BE2C (cell line): Measurements from ENCODE around the gene NCOA1.

ENCODE experiments used
- DNase-seq: peaks from one replicate; pipeline ENCODE4 v3.0.0-alpha.2; 2020
- H3K27me3 ChIP-seq: fragments of 250-450 bp; sonication (Bioruptor Pico); 2 replicates; pipeline ENCODE4 v1.5.1; 2020; ENCODE audit warnings: mild to moderate bottlenecking
- H3K36me3 ChIP-seq: fragments of 250-450 bp; sonication (Bioruptor Pico); 2 replicates; pipeline ENCODE4 v1.5.1; 2020; ENCODE audit warnings: mild to moderate bottlenecking
- H3K4me1 ChIP-seq: fragments of 250-450 bp; sonication (Bioruptor Pico); 2 replicates; pipeline ENCODE4 v1.5.1; 2020
- H3K4me3 ChIP-seq: 2 replicates; pipeline ENCODE4 v1.5.1; 2011; ENCODE audit warnings: low read depth, low read length
- H3K9me3 ChIP-seq: fragments of 250-450 bp; sonication (Bioruptor Pico); 2 replicates; pipeline ENCODE4 v1.5.1; 2020
- CTCF ChIP-seq: IDR thresholded peaks from 2 replicates; pipeline ENCODE4 v1.5.1; 2012; ENCODE audit warnings: mild to moderate bottlenecking, low read depth, low read length

The NCOA1 gene

DNA sequence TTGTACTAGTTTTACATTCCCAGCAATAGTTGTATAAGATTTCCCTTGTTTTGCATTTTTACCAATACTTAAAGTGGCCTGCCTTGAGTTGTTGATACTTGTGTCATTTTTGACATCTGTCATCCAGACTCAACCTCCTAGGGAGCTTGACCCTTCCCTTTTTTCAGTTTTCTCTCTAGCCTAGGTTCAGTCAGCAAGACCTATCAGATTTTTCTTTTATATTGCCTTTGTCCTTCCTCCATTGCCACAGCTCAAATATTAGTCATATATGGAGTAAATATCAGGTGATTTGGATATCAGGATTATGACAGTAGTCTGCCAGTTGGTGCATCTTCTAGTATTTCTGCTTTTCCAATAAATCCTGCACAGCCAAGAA, 315.6 kb downstream of the NCOA1 start:
- Histone ChIP-seq H3K9me3 (no peaks in the 10 kb centered on the region), H3K4me1 (no peaks in the 10 kb centered on the region), H3K36me3 (peaks cover 24% of the 10 kb centered on the region), H3K4me3 (no peak overlapping the region), H3K27me3 (no peaks in the 10 kb centered on the region)
- TF ChIP-seq CTCF, result no peak
- DNase-seq, result no peak

DNA sequence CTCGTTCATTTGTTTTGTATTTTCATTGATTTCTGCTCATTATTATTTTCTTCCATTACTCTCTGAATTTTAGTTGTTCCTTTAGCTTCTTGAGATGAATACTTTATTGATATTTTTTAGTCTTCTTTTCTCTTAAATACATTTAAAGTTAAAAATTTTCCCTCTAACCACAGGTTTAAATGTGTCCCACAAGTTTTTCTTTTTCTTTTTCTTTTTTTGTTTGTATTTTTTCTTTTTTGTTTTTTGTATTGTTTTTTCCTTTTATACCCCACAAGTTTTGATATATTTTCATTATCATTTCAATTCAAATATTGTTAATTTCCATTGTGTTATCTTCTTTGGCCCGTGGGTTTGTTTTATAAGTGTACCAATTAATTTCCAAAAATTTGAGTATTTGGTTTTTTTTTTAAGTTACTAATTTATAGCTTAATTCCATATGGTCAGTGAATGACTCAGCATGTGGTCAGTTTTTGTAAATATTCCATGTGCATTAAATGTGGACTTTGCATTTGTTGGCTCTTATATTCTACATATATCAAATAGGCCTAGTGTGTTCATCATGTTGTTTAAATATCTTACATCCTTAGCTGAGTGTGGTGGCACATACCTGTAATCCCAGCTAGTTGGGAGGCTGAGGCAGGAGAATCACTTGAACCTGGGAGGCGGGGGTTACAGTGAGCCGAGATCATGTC, 318.4 kb downstream of the NCOA1 start:
- H3K4me1 ChIP-seq, result no peaks in the 10 kb centered on the region
- H3K36me3 ChIP-seq, result peaks cover 26% of the 10 kb centered on the region
- no peak for TF ChIP-seq CTCF
- no peak overlapping the region for H3K4me3 ChIP-seq
- H3K9me3 ChIP-seq, result no peaks in the 10 kb centered on the region
- H3K27me3 ChIP-seq, result no peaks in the 10 kb centered on the region
- no peak for DNase-seq

- Histone ChIP-seq H3K4me3 (no peak overlapping the region), H3K27me3 (no peaks in the 10 kb centered on the region), H3K4me1 (no peaks in the 10 kb centered on the region), H3K36me3 (peaks cover 43% of the 10 kb centered on the region), H3K9me3 (no peaks in the 10 kb centered on the region)
- no peak for TF ChIP-seq CTCF
- DNase-seq, result no peak
Measured at GRCh38 chr2:24813691-24814137, 322.7 kb downstream of the NCOA1 start.

DNA sequence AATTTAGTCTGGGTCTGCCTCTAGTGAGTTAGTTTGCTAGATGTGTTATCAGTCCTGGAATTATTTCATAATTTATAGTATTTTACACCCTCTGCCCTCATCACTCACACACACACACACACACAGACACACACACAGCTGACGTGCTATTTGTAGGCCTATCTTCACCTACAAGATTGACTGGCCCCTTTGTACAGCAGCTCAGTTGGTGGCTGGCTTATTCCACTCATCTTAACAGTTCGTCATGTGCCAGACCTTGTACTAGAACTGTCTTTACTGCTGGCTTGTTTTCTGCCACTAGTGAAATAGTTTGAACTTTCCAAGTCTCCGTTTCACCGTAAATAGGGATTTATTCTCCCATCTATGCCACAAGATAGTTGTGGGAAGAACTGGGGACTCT, 323.5 kb downstream of the NCOA1 start:
- no peak for DNase-seq
- Histone ChIP-seq H3K36me3 (peaks cover 51% of the 10 kb centered on the region), H3K9me3 (no peaks in the 10 kb centered on the region)

GRCh38 chr2:24815171-24815570, 324.1 kb downstream of the NCOA1 start:
- H3K4me3 ChIP-seq, result no peak overlapping the region
- no peaks in the 10 kb centered on the region for H3K9me3 ChIP-seq
- no peaks in the 10 kb centered on the region for H3K27me3 ChIP-seq
- no peaks in the 10 kb centered on the region for H3K4me1 ChIP-seq
- TF ChIP-seq CTCF, result no peak
- H3K36me3 ChIP-seq, result peaks cover 55% of the 10 kb centered on the region
- DNase-seq, result no peak

More for the DNA sequence above, 323.5 kb downstream of the NCOA1 start:
- Histone ChIP-seq H3K4me3 (no peak overlapping the region), H3K4me1 (no peaks in the 10 kb centered on the region), H3K27me3 (no peaks in the 10 kb centered on the region)
- no peak for TF ChIP-seq CTCF

DNA sequence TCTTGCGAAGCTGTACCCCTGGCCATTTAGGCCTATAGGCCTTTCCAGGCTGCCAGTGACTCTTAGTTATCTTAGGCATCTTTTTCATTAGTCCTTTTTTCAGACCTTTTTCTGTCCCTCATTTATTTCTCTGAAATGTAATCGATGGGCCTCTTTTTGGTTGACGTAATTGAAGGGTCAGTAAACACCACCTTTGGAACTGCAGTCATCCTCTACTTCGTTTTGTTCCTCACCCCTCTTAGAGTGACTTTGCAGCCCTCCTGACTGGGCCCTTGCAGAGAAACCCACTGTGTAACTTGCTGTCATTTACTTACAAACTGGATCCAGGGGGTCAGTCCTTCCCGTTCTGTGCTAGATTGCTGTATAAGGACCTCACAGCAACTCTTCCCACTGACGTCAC, 325.4 kb downstream of the NCOA1 start:
- H3K36me3 ChIP-seq, result peaks cover 67% of the 10 kb centered on the region
- no peak for DNase-seq
- TF ChIP-seq CTCF, result no peak

More for the DNA sequence above, 325.4 kb downstream of the NCOA1 start:
- no peak overlapping the region for H3K4me3 ChIP-seq
- no peaks in the 10 kb centered on the region for H3K4me1 ChIP-seq
- no peaks in the 10 kb centered on the region for H3K9me3 ChIP-seq
- no peaks in the 10 kb centered on the region for H3K27me3 ChIP-seq
